ENCODE data around the gene CACNA1D.

DNA sequence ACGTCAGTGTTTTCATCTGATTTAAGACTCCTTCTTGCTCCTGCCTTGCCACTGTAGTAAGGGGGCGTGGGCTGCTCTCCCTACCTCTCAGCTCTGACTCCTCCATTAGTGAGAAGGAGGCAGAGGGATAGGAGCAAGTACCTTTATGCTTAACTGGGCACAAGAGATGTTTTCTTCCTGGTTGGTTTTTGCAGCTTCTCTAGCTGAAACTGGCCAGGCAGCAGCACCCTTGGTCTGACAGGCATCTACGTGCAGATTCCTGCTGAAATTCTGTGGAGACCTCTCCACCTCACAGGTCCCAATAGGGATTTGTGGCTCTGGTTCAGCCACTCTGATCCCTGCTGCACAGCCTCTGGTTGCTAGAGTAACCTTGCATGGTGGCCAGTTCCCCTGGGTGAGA lies 132.5 kb downstream of the CACNA1D start:
- TF ChIP-seq CTCF (IDR thresholded peaks at IDR 0.05; ENCODE audit: insufficient read depth, low read length, poor library complexity, severe bottlenecking) (no peak), EZH2phosphoT487 (conservative IDR thresholded peaks at IDR 0.05; ENCODE audit: low read length) (no peak)

All from SU-DHL-6 (cell line).